ENCODE data around the gene UHMK1.

UHMK1 gene

DNA sequence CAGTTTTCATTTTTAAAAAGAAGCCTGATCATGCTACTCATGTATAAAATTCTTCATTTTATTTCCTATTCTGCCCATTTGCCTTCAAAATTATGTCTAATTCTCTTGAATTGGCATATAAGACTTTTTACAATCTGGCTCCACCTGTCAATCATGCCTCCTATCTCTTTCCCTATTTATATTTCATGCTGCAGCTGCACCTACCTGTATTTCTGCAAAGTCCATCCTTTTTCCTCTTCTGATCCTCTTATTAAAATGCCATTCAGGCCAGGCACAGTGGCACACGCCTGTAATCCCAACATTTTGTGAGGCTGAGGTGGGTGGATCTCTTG, 33.3 kb downstream of the UHMK1 start:
- no peak for DNase-seq

DNA sequence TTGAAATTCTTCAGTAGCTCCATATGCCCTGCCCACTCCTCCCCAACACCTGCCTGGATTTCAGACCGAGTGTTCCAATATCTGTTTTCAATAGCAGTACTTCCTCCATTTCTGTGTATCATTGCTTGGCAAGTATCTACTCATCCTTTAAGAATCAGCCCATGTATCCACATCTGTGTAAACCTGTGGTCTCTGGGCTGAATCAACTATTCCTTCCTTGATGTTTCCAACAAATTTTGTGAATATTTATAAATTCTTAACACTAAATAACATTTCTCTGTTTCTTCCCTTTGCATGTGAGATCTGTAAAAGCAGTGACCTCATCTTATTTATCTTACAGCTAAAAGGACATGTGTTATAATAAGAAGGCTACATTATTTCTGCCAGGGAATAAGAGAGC, 37.9 kb downstream of the UHMK1 start:
- DNase-seq = no peak

DNA sequence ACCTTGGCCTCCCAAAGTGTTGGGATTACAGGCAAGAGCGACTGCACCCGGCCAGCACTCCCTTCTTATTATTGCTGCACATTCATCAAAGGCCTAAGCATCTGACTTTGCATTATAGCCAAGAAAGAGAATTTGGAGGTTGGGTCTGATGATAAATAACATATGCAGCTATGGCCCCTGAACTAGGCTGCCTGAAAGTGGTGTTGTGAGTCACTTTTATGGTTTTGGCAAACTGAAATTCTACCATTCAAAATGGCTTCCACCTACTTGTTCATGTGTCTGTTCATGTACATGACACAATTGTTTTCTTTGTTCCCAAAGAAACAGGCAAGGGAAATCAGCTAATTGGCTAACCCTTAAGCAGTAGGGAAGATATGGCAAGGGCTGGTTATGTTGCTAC, 38.9 kb downstream of the UHMK1 start:
- no peak for DNase-seq

DNA sequence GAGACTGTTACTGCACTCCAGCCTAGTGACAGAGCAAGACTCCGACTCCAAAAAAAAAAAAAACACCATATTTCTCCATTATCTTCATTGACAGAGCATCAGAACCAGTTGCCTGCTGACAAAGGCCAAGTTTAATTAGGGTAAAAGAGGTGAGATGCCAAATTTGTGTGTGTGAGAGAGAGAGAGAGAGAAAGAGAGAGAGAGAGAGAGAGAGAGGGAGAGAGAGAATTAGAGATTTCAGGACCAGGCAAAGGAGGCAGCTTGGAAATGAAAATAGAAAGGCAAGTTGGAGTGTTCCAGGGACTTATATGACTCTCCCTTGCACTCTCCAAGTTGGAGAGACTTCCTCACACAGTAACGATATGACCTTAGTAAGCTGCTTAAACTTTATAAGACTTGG, 39.6 kb downstream of the UHMK1 start:
- no peak for DNase-seq

DNA sequence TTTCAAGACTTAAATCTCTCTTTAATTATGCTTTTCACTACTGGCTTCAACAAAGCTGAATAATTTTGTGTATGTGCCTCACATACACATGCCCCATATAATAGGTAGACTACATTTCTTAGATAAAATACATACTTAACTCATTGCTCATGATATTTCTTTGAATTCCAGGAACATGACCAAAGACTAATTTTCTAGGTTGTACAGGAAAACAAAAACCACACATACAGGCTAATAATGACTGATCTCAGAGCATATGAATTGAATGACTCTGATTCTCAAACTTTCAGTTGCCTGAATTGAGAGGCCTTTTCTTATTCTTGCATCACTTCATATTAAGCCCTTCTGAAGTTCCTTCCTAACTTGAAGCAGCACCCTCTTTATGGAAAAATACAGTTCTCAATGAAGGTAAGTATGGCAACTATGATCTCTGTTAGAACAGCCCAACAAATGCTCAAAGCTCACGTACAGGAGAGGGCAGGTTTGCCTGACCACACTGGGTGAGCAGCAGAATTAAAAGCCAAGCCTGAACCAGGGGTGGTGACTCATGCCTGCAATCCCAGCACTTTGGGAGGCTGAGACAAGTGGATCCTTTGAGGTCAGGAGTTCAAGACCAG, 41.3 kb downstream of the UHMK1 start:
- no peak for DNase-seq

DNA sequence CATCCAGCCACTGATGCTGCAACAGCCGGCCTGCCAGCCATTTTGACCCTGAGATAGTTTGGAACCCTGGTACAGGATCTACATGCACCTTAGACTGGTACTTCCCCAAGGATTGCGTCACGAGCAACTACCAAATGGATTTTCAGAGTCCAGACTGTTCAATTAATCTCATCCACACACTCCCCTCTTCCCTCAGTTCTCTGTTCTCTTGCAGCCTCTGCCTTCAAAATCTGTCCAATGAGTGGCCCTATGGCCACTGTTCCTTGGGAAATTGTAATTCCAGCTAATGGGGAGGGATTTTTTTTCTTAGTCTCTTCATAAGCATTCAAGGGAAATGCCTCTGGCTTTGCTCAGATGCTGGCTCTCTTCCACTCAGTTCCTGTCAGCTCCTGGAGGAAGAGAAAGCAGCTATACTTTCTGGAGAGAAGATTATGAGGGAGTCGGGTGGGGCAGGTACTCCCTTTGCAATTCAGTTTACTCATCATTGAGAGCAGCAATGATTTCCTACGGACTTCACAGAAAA, 44.1 kb downstream of the UHMK1 start:
- no peak for DNase-seq

DNA sequence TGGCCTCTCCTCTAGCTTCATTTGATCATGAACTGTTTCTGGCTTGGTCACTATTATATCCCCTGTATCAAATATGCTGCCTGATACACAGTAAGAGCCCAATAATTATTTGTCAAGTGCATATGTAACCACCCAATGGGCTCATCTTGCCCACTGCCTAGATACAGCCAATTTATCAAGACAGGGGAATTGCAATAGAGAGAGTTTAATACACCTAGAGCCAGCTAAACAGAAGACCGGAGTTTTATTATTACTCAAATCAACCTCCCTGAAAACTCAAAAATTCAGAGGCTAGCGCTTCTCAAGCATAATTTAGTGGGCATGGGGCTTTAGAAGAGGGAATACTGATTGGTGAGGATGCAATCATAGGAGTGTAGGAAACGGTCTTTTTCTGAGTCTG, 45.6 kb downstream of the UHMK1 start:
- no peak for DNase-seq

DNA sequence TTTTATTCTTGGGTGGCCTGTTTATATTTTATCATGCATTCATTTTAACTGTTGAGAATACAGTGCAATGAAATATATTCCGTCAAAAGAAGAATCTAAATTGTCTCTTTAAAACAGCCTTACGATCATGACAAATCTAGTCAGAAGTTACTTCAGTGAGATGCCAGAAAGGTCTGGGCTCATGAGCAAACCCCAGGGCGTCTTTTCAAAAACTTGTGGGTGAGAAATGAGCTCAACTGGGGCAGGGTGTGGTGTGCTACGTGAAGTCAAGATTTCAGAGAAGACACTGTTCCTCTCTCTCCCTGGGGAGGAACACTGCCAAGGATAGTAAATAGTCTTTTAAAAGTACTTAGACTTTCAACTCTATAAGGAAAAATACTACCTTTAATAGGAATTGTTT, 50.6 kb downstream of the UHMK1 start:
- no peak for DNase-seq

DNA sequence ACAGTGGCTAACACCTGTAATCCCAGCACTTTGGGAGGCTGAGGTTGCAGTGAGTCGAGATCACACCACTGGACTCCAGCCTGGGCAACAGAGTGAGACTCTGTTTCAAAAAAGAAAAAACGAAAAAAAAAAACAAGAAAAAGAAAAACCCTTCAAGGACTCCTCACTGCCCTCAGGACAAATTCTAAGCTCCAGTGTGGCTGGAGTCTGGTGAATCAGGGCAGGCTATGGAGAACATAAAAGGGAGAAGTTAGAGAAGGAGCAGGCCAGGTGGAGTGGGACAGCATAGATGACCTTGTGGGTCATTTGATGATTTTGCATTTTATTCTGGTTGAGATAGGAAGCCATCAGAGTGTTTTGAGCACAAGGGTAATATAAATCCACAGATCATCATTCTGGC, 51.4 kb downstream of the UHMK1 start:
- no peak for DNase-seq

DNA sequence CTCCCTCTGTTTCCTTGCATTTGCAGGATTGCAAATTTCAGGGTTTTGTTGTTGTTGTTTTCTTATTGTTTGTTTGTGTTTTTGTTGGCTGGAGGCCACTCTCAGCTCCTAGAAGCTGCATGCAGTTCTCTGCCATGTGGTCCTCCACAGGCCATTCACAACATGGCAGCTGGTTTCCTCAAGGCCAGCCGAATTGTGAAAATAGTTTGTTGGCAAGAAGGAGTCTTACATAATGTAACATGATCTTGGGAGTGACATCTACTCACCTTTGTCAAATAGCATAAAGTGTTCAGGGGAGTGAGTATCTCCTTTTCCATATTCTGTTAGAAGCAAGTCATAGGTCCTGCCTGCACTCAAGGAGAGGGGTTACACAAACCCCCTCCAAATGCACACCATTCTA, 53.3 kb downstream of the UHMK1 start:
- no peak for DNase-seq

DNA sequence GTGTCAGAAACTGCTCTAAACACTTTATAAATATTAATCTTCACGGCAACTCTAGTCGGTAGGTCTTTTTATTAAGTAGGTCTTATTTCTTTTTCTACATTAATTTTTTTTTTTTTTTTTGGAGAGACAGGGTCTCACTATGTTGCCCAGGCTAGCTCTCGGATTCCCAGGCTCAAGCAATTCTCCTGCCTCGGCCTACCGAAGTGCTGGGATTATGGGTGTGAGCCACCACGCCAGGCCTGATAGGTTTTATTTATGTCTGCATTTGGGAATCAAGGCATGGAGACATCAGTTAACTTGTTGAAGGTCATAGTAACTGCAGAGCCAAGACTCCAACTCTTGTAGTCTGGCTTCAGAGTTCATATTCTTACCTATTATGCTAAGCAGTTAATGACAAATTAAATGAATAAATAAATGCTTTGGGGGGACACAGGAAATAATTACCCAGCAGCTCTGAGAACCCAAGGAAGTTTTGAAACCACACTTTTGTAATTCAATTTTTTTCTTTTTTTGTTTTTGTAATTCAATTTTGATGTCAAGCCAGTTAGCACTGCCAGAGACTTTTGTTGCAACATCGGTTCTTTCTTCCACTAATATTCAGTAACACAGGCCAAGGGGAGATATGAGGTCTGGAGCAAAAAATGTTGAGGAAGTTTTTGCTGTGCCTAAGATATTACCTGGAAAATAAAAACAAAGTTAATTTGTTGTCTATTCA, 54.5 kb downstream of the UHMK1 start:
- no peak for DNase-seq

DNA sequence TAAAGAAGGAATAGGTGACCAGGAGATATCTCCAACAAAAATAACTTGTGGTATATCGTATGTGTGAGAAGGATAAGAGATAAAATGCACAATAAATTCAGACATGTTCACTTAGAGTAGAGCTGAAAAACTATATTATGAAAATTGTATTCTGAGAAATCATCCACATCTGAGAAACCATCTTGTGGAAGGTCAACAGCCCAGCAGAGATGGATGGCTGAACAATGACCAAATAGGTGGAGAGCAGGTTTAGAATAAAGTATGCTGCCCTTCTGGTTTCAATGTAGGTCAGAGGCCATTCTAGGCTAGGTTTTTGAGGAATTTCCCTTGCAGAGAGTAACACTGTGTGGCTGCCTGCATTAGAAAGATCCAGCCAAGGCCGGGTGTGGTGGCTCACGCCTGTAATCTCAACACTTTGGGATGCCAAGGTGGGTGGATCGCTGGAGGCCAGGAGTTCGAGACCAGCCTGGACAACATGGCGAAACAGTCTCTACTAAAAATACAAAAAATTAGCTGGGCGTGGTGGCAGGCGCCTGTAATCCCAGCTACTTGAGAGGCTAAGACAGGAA, 55.1 kb downstream of the UHMK1 start:
- DNase-seq = no peak

DNA sequence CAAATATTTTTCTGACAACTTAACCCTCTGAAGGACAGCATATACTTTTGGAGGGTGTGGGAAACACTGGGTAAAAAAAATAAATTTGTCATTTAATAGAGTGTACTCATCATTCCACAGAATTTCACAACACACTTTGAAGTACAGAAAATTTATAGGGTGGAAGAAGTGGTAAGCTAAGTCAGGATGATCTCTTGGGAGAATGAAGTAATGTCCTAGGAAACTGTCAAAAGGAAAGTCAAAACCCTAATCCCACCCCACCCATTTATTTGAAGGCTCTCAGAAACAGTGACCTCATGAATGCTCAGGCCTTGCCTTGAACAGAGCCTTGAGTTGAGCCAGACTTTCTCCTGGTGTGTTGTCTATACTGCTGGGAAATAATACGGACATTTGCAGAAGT, 56.6 kb downstream of the UHMK1 start:
- DNase-seq = no peak

DNA sequence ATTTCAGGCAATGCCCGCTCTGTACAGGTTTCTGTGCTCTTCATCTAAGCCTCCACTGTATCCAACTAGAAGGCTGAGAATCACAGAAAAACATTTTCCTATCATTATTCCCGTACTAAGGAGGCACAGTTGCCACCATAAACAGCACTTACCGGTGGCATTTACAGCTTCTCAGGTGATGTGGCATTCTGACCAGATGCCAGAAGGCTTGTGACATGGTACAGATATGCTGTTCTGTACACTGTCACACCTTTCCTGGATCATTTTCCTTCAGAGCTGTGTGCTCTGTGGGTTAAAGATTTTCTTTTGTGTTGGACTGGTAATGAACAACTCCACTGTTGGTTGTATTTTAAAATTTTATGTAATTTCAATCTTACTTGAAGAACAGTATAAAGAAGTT, 59.9 kb downstream of the UHMK1 start:
- no peak for DNase-seq

DNA sequence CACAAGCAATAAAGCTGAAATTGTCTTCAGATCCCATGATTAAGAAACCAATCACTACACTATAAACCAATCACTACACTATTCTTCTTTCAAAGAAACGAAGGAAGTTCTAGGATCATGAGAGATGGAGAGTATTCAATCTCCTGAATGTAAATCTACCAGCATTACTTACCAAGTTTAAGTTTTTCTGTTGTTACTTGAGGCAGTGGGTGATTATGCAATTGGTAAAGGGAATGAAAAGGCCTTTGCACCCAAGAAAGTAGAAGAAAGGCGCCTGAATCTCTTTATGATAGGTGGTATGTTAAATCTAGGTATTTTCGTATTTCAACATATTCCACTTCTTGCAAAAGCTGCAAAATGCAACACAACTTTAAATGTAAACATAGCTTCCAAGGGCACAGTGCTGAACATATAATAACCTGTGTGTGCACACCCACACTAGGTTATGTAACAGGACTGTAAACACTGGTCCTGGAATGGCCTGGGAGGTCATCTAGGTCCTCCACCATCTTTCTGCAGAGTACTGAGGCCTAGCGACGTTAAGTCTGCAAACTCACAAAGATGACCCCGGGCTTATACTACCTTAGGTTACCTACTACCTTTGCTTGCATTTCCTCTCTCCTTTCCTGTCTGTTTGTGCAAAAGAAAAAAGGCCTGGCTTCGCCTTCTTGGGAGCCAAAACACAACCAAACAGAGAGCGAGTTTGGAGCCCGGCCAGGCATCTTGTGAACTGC, 62.9 kb downstream of the UHMK1 start:
- peak; percentile 23 for DNase-seq

DNA sequence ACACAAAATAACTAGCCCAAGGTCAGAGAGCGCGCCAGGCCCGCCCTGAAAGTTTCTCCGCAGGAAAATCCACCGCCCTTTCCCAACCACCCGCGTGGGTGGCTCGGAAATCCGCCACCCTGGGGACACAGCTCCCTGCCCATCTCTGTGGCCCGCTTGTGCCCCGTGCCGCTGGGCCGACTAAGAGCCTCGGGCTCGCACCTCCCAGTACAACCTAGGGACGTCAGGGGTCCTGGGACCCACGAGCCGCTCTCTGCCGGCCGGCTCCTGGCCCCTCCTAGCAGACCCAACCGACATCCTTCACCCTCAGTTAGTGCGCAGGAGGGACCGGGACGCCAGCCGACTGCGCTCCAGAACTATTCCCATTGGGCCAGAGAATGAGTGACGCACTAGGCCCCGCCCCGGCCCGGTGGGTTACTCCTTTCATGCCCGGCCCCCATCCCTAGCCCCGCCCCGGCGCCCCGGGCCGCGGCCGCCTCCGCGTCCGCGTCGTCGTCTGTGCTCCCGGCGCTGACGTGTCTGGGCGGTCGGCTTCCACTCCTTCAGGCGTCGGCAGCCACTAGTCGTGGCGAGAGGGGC, 63.5 kb downstream of the UHMK1 start:
- DNase-seq = peak; percentile 95

DNA sequence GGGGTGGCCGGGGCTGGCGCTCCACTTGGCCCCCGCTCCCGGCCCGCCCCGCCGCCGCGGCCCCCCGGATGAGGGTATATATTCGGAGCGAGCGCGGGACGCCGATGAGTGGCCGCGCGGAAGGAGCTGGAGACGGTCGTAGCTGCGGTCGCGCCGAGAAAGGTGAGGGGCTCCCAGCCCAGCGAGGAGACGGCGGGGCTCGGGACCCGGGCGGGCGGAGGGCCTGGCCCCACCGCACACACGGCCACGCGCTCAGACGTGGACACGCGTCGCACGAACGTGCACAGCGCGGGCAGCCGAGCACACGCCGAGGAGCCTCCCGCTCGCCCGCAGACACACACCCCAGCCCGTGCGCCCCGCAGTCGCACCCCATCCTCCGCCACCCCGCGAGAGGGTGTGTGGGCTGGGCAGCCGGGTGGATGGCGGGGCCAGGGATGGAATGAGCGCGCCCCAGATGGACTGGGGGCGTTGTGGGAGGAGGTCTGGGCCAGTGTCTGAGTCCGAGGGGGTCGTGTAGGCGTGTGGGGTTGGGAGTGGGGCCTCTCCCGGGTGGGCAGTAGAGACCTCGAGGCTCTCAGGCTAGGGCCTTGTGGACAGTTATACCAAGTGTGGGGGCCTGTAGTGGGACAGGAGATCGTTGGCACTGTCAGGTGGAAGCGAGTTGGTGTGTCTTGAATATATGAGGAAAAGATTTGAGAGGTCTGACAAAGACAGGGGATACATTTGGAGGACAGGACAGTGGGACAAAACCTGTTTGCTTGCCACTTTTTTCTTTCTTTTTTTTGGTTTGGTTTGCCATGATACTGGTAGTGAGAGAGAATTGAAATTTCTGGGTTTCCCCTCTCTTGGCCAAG, 64.2 kb downstream of the UHMK1 start, which contains the start of gene UAP1:
Gene UAP1, plus strand, starts transcription at position 107 of the 854 bp plus-strand sequence. CDS start 4,347 bp downstream, outside the sequence.
- DNase-seq = no peak

DNA sequence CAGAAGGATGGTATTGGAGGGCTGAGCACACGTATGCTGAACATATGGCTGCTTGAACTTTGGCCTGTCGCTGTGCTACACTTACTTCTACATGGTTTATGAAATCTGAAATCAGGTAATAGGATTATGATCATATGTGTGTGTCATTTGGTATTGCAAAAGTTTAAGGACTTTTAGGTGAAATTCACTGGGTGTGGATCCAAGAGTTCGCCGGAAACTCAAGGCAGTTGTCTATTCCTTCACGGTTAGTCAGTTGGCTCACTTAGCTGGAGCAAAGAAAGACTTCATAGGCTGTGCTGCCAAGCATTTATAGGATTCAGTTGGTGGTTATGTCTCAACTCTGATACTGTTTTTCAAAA, 64.8 kb downstream of the UHMK1 start:
- DNase-seq = peak; percentile 51

DNA sequence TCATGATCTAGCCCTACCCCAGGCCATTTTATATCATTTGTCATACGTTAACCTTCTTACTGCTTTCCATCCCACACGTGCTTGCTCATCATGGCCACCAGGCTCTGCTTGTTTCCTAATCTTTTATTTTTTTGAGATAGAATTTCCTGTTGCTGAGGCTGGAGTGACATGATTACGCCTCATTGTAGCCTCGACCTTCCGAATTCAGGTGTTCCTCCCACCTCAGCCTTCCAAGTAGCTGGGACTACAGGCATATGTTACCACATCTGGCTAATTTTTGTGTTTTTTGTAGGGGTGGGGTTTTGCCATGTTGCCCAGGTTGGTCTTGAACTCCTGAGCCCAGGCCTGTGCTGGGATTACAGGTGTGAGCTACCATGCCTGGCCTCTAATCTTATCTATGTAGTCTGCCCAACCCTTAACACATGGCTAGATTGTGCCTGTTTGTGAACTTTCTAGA, 67.2 kb downstream of the UHMK1 start:
- no peak for DNase-seq

DNA sequence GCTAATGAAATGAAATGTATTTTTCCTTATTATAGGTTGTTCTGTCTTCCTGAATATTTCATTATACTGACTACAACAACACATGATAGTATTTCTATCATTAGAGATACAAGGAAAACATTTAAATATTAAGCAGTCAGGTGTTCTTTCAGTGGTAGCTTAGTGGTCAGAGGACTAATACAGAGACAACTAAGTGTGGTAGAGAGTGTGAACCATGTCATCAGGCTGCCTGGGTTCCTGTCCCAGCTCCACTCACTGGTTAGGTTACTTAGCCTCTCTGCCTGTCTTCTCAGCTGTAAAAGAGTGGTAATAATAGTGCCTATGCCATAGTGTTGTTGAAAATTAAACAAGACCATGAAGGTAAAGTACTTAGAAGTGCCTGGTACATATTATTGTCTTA, 67.8 kb downstream of the UHMK1 start:
- DNase-seq = no peak

DNA sequence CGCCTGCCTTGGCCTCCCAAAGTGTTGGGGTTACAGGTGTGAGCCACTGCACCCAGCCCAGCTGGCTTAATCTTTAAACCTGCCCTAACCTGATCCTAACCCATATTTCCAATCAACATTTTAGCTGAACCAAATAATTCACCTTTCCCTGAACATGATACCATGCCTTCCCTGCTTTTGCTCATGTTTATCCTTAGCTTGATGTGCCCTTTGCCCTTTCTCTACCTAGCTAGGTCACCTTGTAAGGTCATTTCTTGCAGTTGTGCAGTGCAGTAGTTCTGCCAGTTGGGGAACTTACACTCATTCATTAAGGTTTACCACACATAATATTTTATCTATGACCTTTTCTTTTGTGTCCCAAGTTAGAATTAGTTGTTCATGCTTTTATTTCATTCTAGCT, 69.3 kb downstream of the UHMK1 start:
- no peak for DNase-seq

DNA sequence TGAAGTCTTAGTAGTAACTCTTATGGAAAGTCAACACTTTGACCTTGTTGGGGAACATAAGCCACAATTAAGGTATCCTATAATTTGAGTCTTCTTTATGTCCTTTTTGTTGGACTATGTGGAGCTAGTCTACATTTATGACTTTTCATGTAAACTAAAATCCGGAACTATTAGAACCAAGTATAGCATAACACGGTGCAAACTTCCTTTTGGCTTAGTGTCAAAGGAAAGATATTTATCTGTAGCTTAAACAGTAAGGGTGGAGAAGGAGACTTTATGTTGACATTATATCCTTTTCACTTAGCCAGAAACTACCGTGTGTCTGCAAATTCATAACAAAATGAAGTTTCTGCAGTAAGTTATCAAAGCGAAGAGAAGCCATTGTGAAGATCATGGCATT, 71.2 kb downstream of the UHMK1 start:
- no peak for DNase-seq

Measured in NCI-H510A treated with DMSO at 0.1 percent for 48 hours (cell line).